GM19463 (cell line): ENCODE measurements around the gene PCYOX1L.

ENCODE experiments used
- ATAC-seq: cut with Tn5 transposase; IDR thresholded peaks from one replicate; pipeline ENCODE4 v1.9.1; 2021; ENCODE audit warnings: mild to moderate bottlenecking, moderate library complexity; ENCODE audit not compliant: unreplicated experiment

PCYOX1L gene

GRCh38 chr5:149333711-149334443 is 24.0 kb upstream of the PCYOX1L start:
- no peak for ATAC-seq

- no peak for ATAC-seq
Observed at GRCh38 chr5:149337736-149338135, 20.1 kb upstream of the PCYOX1L start.

DNA sequence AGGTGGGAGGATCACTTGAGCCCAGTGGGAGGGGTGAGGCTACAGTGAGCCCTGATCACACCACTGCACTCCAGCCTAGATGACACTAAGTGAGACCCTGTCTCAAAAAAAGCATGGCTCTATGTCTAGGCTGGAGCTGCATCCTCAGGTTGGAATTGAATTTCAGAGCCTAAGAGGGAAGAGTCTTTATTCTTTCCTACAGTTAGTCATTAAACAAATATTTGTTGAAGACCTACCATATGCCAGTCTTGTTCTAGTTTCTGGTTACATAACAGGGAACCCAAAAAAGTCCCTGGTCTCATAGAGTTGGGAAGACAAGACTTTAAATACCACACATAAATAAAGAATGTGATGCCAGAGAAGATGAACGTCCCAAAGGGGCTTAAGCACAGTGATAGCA is 19.5 kb upstream of the PCYOX1L start:
- no peak for ATAC-seq

DNA sequence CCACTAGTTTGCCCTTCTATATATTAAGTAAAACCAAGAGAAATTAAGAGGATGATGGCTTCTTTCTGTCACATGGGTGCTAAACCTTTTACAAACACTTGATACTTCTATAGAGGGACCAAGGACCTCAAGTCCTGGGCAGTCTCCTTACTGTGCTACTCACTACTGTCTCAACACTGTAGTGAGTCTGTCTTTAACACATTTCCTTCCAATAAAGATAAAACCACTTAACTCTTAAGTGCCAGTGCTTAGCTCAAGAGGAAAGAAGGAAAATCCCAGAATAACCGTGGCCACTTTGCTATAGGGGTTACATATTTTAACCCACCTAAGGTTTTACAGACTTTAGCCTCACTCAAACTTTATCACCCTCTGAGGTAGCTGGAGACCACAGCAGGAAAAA is 16.9 kb upstream of the PCYOX1L start:
- no peak for ATAC-seq

DNA sequence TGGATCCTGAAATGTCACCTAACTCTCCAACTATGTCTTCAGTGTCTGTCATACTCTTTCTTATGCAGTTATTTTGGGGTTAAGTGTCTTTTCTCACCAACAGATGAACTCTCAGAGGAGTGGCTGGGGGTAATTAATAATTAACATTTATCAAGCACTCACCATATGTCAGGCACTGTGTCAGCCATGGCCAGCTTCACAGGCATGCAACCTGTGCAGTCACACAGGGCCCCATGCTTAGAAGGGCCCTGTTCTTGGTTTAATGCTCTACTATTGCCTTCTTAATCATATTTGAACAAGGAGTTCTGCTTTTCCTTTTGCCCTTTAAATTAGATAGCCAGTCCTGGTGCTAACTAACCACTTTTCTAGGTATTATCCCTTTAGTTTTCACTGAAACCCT is 16.0 kb upstream of the PCYOX1L start:
- ATAC-seq = peak; percentile 34

- ATAC-seq = no peak
Observed at GRCh38 chr5:149344151-149344550, 13.7 kb upstream of the PCYOX1L start.

GRCh38 chr5:149345147-149345891 is 12.5 kb upstream of the PCYOX1L start, which contains the start of gene GRPEL2:
Gene GRPEL2, plus strand, starts transcription at chr5:149345499. Its CDS starts 41 bp downstream, at chr5:149345540.
- peak; percentile 94 for ATAC-seq

DNA sequence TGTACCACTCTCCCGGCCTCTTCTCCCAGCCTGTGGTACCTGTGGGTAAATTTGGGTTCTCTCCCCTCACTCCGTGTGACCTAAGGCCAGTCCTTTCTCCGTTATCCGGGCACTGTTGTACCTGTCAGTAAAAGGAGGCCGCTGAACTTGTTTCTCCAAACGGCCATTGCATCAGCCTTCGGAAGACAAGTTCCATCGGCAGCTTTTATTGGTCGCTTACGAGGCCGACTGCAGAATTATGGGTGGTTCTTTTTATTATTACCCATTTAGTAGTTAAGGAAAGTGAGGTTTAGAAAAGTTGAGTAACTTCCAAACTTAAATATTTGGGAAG is 12.0 kb upstream of the PCYOX1L start:
- no peak for ATAC-seq

DNA sequence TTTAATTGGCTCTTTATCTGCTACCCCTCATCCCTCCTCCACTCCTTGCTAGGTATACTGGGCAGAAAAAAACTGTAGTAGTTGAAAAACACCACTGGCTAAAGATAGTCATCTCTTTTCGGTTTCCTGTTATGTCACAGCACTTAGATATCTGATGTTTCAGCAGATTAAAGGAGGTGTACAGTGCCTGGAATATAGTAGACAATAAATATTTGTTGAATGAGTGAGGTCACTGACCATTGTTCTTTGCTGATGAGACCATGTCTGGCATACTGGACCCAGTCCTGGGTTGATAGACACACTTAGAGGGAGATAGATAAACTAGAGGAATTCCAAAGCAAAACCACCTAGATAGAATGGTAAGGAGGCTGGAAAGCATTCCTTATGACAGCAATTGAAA is 9.3 kb upstream of the PCYOX1L start:
- no peak for ATAC-seq

DNA sequence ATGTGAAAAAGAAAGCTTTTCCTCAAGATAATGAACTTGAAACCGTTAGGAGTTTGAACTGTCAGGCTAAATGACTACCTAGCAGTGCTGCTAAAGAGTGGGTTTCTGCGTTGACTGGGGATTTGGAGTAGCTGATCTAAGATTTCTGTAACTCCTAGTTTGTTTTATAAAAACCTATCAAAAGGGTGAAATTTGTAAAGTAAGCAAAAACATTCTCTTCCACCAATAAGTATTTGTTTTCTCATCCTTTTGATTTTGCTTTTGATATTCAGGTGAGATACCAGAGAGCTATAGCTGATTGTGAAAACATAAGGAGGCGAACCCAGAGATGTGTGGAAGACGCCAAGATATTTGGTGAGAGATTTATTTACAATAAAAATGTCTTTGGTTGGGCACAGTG is 8.5 kb upstream of the PCYOX1L start:
- ATAC-seq = no peak

DNA sequence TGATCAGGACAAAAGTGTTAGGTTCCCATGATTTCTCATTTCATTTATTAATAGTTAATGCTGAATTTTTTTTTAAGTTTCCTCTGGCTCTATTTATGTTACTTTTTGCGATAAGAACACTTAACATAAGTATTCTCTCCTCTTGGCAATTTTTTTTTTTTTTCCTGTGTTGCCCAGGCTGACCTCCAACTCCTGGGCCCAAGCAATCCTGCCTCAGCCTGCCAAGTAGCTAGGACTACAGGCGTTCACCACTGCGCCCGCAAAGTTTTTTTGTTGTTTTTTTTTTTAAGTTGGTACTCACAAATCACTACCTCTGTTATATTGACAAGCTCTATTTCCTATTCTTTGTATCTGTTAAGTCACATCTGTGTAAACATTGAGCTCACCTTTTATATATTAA is 5.7 kb upstream of the PCYOX1L start:
- no peak for ATAC-seq

DNA sequence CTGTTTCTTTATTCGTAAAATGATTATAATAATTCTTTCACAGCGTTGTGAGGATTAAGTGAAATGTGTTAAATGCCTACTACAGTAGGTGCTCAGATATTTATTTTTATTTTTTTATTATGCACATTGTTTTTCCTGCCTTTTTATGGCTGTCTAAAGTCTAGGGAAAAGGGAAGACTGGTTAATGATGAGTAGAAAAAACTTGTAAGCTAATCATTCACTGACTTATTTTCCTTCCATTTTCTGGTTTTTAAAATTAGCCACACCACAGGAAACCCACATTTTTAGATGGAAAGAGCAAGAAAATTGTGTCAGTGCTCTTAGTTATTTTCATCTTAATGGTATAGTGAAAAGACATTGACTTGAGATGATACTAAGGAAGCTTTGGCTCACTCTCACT is 3.9 kb upstream of the PCYOX1L start:
- no peak for ATAC-seq

- no peak for ATAC-seq
Observed at GRCh38 chr5:149355688-149356087, 2.2 kb upstream of the PCYOX1L start.

- ATAC-seq = no peak
Observed at GRCh38 chr5:149356391-149356790, 1.5 kb upstream of the PCYOX1L start.

- peak; percentile 1 for ATAC-seq
Observed at GRCh38 chr5:149358294-149358651, 427 bp downstream of the PCYOX1L start.

- no peak for ATAC-seq
Observed at GRCh38 chr5:149358868-149359495, 1.1 kb downstream of the PCYOX1L start.

DNA sequence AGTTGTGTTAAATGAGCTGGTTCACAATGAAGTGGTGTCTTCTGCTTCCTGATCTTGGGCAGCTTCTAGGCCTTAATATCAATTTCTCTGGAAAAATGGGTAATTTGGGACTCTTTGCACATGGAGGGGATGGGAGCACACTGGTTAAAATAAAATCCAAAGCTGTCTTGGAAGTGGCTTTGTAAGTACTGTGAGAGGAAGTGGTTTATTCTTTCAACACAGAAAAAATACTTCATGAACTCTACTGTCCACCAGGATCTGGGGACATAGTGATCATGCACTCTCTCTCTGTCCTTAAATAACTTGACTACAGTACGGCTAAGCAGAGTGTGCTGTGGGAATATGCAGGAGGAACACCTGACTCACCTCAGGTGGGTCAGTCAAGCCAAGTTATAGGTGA is 2.4 kb downstream of the PCYOX1L start:
- ATAC-seq = no peak

- ATAC-seq = no peak
Observed at GRCh38 chr5:149362541-149362940, 4.7 kb downstream of the PCYOX1L start.

GRCh38 chr5:149363358-149363757 is 5.5 kb downstream of the PCYOX1L start:
- ATAC-seq = no peak

GRCh38 chr5:149363936-149364335 is 6.1 kb downstream of the PCYOX1L start:
- ATAC-seq = no peak

DNA sequence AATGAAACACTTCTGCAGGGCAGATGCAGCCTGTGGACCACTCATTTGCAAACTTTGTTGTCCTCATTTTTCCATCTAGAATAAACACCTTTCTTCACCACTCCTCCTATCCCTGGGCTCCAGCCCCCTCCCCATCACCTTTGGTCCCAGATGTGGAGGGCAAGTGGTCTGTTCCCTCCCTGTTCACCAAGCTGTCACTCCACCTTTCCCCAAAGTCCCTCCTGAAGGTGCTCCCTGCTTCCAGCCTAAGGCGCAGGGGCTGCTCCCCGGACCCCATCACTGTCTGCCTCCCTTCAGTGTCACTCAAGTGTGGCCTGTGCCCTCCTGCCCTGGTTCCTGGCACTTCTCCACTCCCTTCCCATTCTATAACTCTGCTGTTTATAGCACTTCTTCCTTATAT is 6.9 kb downstream of the PCYOX1L start:
- ATAC-seq = no peak

- no peak for ATAC-seq
Observed at GRCh38 chr5:149365418-149365817, 7.6 kb downstream of the PCYOX1L start.
